Neuronal stem cell (in vitro differentiated cells): ENCODE data around the gene MBOAT1.

Experiments used
- DNase-seq: peaks from one replicate; pipeline ENCODE4 v3.0.0-alpha.2; 2013; ENCODE audit warnings: low spot score
- H2AFZ ChIP-seq: one replicate; pipeline ENCODE4 v1.6.1; 2013; ENCODE audit warnings: mild to moderate bottlenecking, low read length, inconsistent platforms
- H2AK5ac ChIP-seq: 2 replicates; pipeline ENCODE4 v1.6.1; 2013; ENCODE audit warnings: low read depth, mild to moderate bottlenecking, inconsistent platforms, low read length, moderate library complexity, mixed read lengths
- H2BK120ac ChIP-seq: 2 replicates; pipeline ENCODE4 v1.6.1; 2013; ENCODE audit warnings: low read depth, mild to moderate bottlenecking, inconsistent platforms, low read length, moderate library complexity, mixed read lengths
- H2BK12ac ChIP-seq: one replicate; pipeline ENCODE4 v1.6.1; 2013; ENCODE audit warnings: low read length, inconsistent platforms
- H2BK15ac ChIP-seq: 2 replicates; pipeline ENCODE4 v1.6.1; 2013; ENCODE audit warnings: mild to moderate bottlenecking, low read length, inconsistent platforms, mixed read lengths
- H2BK5ac ChIP-seq: one replicate; pipeline ENCODE4 v1.6.1; 2013; ENCODE audit warnings: inconsistent platforms, mild to moderate bottlenecking, low read length, moderate library complexity
- H3K14ac ChIP-seq: one replicate; pipeline ENCODE4 v1.6.1; 2013; ENCODE audit warnings: low read length, inconsistent platforms
- H3K18ac ChIP-seq: 2 replicates; pipeline ENCODE4 v1.6.1; 2013; ENCODE audit warnings: low read length, inconsistent platforms
- H3K23ac ChIP-seq: 2 replicates; pipeline ENCODE4 v1.6.1; 2013; ENCODE audit warnings: low read depth, mild to moderate bottlenecking, mixed read lengths, low read length, inconsistent platforms; ENCODE audit not compliant: poor library complexity
- H3K27ac ChIP-seq: replicated peaks from 3 replicates; pipeline ENCODE4 v1.5.1; 2013; ENCODE audit warnings: low read length, inconsistent platforms
- H3K27me3 ChIP-seq, 3 experiments: 2 replicates each; pipeline ENCODE4 v1.6.1; 2013; ENCODE audit warnings: low read length in 3 of 3, mild to moderate bottlenecking in 2 of 3, inconsistent platforms in 1 of 3, low read depth in 1 of 3, mixed read lengths in 1 of 3, moderate library complexity in 1 of 3; ENCODE audit not compliant: control insufficient read depth in 3 of 3, insufficient read depth in 3 of 3
- H3K36me3 ChIP-seq, 2 donors: replicated peaks in 1 of 2; 2 replicates each; pipeline ENCODE4 v1.6.1; 2013; ENCODE audit warnings: low read length in 2 of 2; ENCODE audit not compliant: control insufficient read depth in 2 of 2, insufficient read depth in 2 of 2
- H3K4ac ChIP-seq: 2 replicates; pipeline ENCODE4 v1.6.1; 2013; ENCODE audit warnings: inconsistent platforms, mild to moderate bottlenecking, low read length, moderate library complexity
- H3K4me1 ChIP-seq, 2 donors: 1 replicate in 1 of 2; 2 replicates in 1 of 2; pipeline ENCODE4 v1.6.1; 2013; ENCODE audit warnings: low read length in 2 of 2, low read depth in 1 of 2; ENCODE audit not compliant: control insufficient read depth in 2 of 2, insufficient read depth in 1 of 2
- H3K4me2 ChIP-seq: one replicate; pipeline ENCODE4 v1.6.1; 2013; ENCODE audit warnings: mild to moderate bottlenecking, low read length, inconsistent platforms; ENCODE audit not compliant: insufficient read depth, poor library complexity, severe bottlenecking
- H3K4me3 ChIP-seq, 2 donors: 2 replicates each; pipeline ENCODE4 v1.5.1; 2013; ENCODE audit warnings: low read length in 2 of 2, mild to moderate bottlenecking in 2 of 2, inconsistent platforms in 1 of 2, moderate library complexity in 1 of 2
- H3K79me1 ChIP-seq: one replicate; pipeline ENCODE4 v1.6.1; 2013; ENCODE audit warnings: low read depth, mild to moderate bottlenecking, inconsistent platforms, low read length, moderate library complexity
- H3K9ac ChIP-seq: one replicate; pipeline ENCODE4 v1.6.1; 2013; ENCODE audit warnings: mild to moderate bottlenecking, low read depth, low read length, inconsistent platforms; ENCODE audit not compliant: poor library complexity
- H3K9me3 ChIP-seq, 2 donors: replicated peaks in 1 of 2; 2 replicates each; pipeline versions ENCODE3 to v1.6.1; 2013; ENCODE audit warnings: low read length in 2 of 2, mild to moderate bottlenecking in 2 of 2, inconsistent platforms in 1 of 2, low read depth in 1 of 2, mixed read lengths in 1 of 2, moderate library complexity in 1 of 2; ENCODE audit not compliant: control insufficient read depth in 2 of 2, insufficient read depth in 1 of 2
- H4K8ac ChIP-seq: one replicate; pipeline ENCODE4 v1.6.1; 2013; ENCODE audit warnings: low read depth, mild to moderate bottlenecking, inconsistent platforms, low read length, moderate library complexity
- H4K91ac ChIP-seq: one replicate; pipeline ENCODE4 v1.6.1; 2013; ENCODE audit warnings: low read length, low read depth, mild to moderate bottlenecking, inconsistent platforms; ENCODE audit not compliant: poor library complexity
- WGBS, 2 donors: extraction: QIAGEN DNeasy Blood & Tissue Kit; methylation state at CpG; one replicate each; pipeline ENCODE4 v1.1.7; 2013; ENCODE audit warnings: missing lambda C conversion rate in 2 of 2, mixed read lengths in 1 of 2; ENCODE audit not compliant: insufficient read length in 2 of 2, insufficient replicate concordance in 1 of 2; ENCODE audit errors: extremely low coverage in 2 of 2; 5-methylcytosine and 5-hydroxymethylcytosine counted together

MBOAT1 gene

GRCh38 chr6:20134613-20135012 is 77.7 kb downstream of the MBOAT1 start:
- no peak overlapping the region for H3K27ac ChIP-seq
- H3K18ac ChIP-seq: no peak overlapping the region
- H2AK5ac ChIP-seq: no peak overlapping the region
- no peaks in the 10 kb centered on the region for H3K9me3 ChIP-seq
- H2BK120ac ChIP-seq: no peak overlapping the region
- H3K4me3 ChIP-seq: no peak overlapping the region
- no peak overlapping the region for H3K4me2 ChIP-seq
- no peak overlapping the region for H2BK15ac ChIP-seq
- no peaks in the 10 kb centered on the region for H3K27me3 ChIP-seq
- no peak overlapping the region for H3K23ac ChIP-seq
- no peak for DNase-seq
- peaks cover 0 to 4% of the 10 kb centered on the region in 2 donors for H3K4me1 ChIP-seq
- H3K4ac ChIP-seq: no peak overlapping the region
- no peak overlapping the region for H3K9ac ChIP-seq
- no peaks in the 10 kb centered on the region for H3K79me1 ChIP-seq
- no peak overlapping the region for H2AFZ ChIP-seq
- no peak overlapping the region for H2BK12ac ChIP-seq
- H3K36me3 ChIP-seq: peaks cover 0 to 9% of the 10 kb centered on the region in 2 donors
- no peak overlapping the region for H4K8ac ChIP-seq
- no CpG with 5 or more reads among the region's 1 CpG for WGBS, 2 donors
- H2BK5ac ChIP-seq: no peak overlapping the region
- no peak overlapping the region for H3K14ac ChIP-seq
- no peak overlapping the region for H4K91ac ChIP-seq

- Histone ChIP-seq H2BK120ac (no peak overlapping the region), H3K36me3 (peaks cover 0 to 30% of the 10 kb centered on the region in 2 donors), H3K79me1 (no peaks in the 10 kb centered on the region), H3K14ac (no peak overlapping the region), H3K27ac (no peak overlapping the region), H2BK5ac (no peak overlapping the region), H3K9ac (no peak overlapping the region), H3K4me2 (no peak overlapping the region), H2BK12ac (no peak overlapping the region), H4K91ac (no peak overlapping the region), H3K4me1 (peaks cover 0 to 3% of the 10 kb centered on the region in 2 donors), H3K18ac (no peak overlapping the region), H3K4ac (no peak overlapping the region), H3K9me3 (no peaks in the 10 kb centered on the region), H2AK5ac (no peak overlapping the region), H2AFZ (no peak overlapping the region), H3K23ac (no peak overlapping the region), H4K8ac (no peak overlapping the region), H3K27me3 (no peaks in the 10 kb centered on the region), H2BK15ac (no peak overlapping the region), H3K4me3 (no peak overlapping the region)
- WGBS, 2 donors: no CpG with 5 or more reads among the region's 7 CpGs
- no peak for DNase-seq
Observed at GRCh38 chr6:20129290-20130088, 82.8 kb downstream of the MBOAT1 start.

- Histone ChIP-seq H2BK15ac (no peak overlapping the region), H3K4me2 (no peak overlapping the region), H3K79me1 (no peaks in the 10 kb centered on the region)
Observed at GRCh38 chr6:20128018-20128417, 84.3 kb downstream of the MBOAT1 start.

GRCh38 chr6:20126789-20127653 is 85.2 kb downstream of the MBOAT1 start:
- no peak overlapping the region for H3K23ac ChIP-seq
- H2AFZ ChIP-seq: no peak overlapping the region
- H3K4me3 ChIP-seq: no peak overlapping the region
- H3K4me2 ChIP-seq: no peak overlapping the region
- no peak overlapping the region for H3K18ac ChIP-seq
- H3K14ac ChIP-seq: no peak overlapping the region
- no peak overlapping the region for H2BK5ac ChIP-seq
- H4K91ac ChIP-seq: no peak overlapping the region
- no peaks in the 10 kb centered on the region for H3K27me3 ChIP-seq
- no peak overlapping the region for H2BK12ac ChIP-seq
- H3K9me3 ChIP-seq: no peaks in the 10 kb centered on the region
- H3K9ac ChIP-seq: no peak overlapping the region
- H3K4ac ChIP-seq: no peak overlapping the region
- H2BK120ac ChIP-seq: no peak overlapping the region
- DNase-seq: peak; percentile 51
- H3K79me1 ChIP-seq: no peaks in the 10 kb centered on the region
- H3K36me3 ChIP-seq: peaks cover 0 to 44% of the 10 kb centered on the region in 2 donors
- no peak overlapping the region for H2BK15ac ChIP-seq
- no peak overlapping the region for H3K27ac ChIP-seq
- H4K8ac ChIP-seq: no peak overlapping the region
- no peak overlapping the region for H2AK5ac ChIP-seq
- no CpG with 5 or more reads among the region's 18 CpGs for WGBS, 2 donors
- peaks cover 0 to 3% of the 10 kb centered on the region in 2 donors for H3K4me1 ChIP-seq

More at GRCh38 chr6:20128018-20128417, 84.3 kb downstream of the MBOAT1 start:
- Histone ChIP-seq H2AK5ac (no peak overlapping the region), H2BK12ac (peak overlapping the region; percentile 58), H3K4ac (no peak overlapping the region), H3K9me3 (no peaks in the 10 kb centered on the region), H3K27ac (no peak overlapping the region), H3K27me3 (no peaks in the 10 kb centered on the region), H4K8ac (no peak overlapping the region), H4K91ac (no peak overlapping the region), H2BK5ac (no peak overlapping the region), H3K14ac (no peak overlapping the region), H3K4me3 (no peak overlapping the region), H2AFZ (no peak overlapping the region), H2BK120ac (no peak overlapping the region), H3K23ac (no peak overlapping the region), H3K18ac (no peak overlapping the region), H3K4me1 (peaks cover 0 to 3% of the 10 kb centered on the region in 2 donors), H3K9ac (no peak overlapping the region), H3K36me3 (peaks cover 0 to 42% of the 10 kb centered on the region in 2 donors)
- no peak for DNase-seq
- no CpG with 5 or more reads among the region's 3 CpGs for WGBS, 2 donors
